ENCODE results near the gene ERH. TPM values are rescaled to one million over a fixed set of nuclear protein-coding genes. Genes with fewer than 3 reads are reported as not detected.
"Not testable (repeated sequence)": the region's sequence is repeated elsewhere in the genome, so short reads cannot be mapped to it uniquely, and the experiment has no call there.

Gene ERH
- total and polyA plus RNA-seq, 12 donors = 102 to 151 (median 130) TPM

DNA sequence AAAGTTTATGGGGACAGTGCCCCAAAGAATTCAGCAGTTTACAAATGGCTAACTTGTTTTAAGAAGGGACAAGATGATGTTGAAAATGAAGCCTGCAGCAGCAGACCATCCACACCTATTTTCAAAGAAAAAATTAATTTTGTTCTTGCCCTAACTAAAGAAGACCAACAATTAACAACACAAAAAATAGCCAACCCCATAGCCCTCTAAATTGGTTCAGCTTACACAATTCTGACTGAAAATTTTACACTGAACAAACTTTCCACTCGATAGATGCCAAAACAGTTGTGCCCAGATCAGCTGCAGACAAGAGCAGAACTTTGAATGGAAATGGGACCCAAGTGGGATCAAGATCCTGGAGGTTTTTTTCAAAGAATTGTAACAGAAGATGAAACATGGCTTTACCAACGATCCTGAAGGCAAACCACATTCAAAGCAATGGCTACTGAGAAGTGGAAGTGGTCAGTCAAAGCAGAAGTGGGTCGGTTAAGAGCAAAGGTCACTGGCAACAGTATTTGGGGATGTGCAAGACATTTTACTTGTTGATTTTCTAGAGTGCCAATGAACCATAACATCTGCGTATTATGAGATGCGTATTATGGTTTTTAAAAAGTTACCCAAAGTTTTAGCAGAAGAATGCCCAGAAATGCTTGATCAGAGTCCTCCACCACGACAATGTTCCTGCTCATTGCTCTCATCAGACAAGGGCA lies 30.3 kb upstream of the ERH start:
- DNase-seq (no peak), ATAC-seq (no peak)
- H3K9me3 ChIP-seq = peaks cover 0 to 12% (median 0%) of the 10 kb centered on the region in 11 donors
- H3K27ac ChIP-seq = no peak overlapping the region
- H3K27me3 ChIP-seq = no peaks in the 10 kb centered on the region
- no peak overlapping the region for H3K4me3 ChIP-seq
- H3K36me3 ChIP-seq = peaks cover 0 to 63% (median 11%) of the 10 kb centered on the region in 9 donors
- WGBS, 2 donors = 92 to 95% methylated on average over 6 of the region's 6 CpGs
- intact Hi-C loops (cut with DNase I) = no loop called here
- H3K4me1 ChIP-seq = peaks cover 0 to 24% (median 0%) of the 10 kb centered on the region in 9 donors
- TF ChIP-seq CTCF (IDR thresholded peaks at IDR 0.05) = no peak

GRCh38 chr14:69427596-69427995 lies 29.5 kb upstream of the ERH start:
- TF ChIP-seq CTCF (IDR thresholded peaks at IDR 0.05) = no peak
- DNase-seq = no peak
- Histone ChIP-seq H3K36me3 (peaks cover 0 to 63% (median 12%) of the 10 kb centered on the region in 9 donors), H3K27me3 (no peaks in the 10 kb centered on the region), H3K27ac (no peak overlapping the region), H3K9me3 (peaks cover 0 to 9% (median 0%) of the 10 kb centered on the region in 11 donors), H3K4me1 (peaks cover 0 to 24% (median 0%) of the 10 kb centered on the region in 9 donors), H3K4me3 (no peak overlapping the region)
- intact Hi-C loops (cut with DNase I) = no loop called here
- 96 to 100% methylated on average over 1 of the region's 1 CpG for WGBS, 2 donors
- no peak for ATAC-seq

GRCh38 chr14:69424149-69424923 lies 26.2 kb upstream of the ERH start:
- Histone ChIP-seq H3K27me3 (no peaks in the 10 kb centered on the region), H3K27ac (no peak overlapping the region), H3K36me3 (peaks cover 0 to 61% (median 12%) of the 10 kb centered on the region in 9 donors), H3K9me3 (peaks cover 0 to 7% (median 0%) of the 10 kb centered on the region in 11 donors), H3K4me1 (peaks cover 0 to 24% (median 0%) of the 10 kb centered on the region in 9 donors), H3K4me3 (no peak overlapping the region)
- ATAC-seq (no peak), DNase-seq (no peak)
- intact Hi-C loops (cut with DNase I) = no loop called here
- 84 to 94% methylated on average over 2 of the region's 2 CpGs for WGBS, 2 donors
- no peak for TF ChIP-seq CTCF (IDR thresholded peaks at IDR 0.05)

DNA sequence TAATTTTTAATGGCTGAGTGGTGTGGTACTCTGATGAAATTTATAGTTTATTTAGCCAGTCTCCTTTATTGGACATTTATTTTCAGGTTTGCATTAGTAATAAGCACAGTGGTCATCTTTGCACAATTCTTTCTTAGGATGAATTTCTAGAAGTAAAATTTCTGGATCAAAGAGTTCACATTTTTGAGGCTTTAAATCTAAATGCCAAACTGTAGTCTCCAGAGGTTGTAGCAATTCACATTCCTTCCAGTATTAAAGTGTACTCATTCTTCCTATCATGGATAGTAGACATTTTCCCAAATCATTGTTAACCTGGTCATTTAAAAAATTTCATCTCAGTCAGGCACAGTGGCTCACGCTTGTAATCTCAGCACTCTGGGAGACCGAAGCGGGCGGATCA lies 25.2 kb upstream of the ERH start:
- peaks cover 0 to 17% (median 0%) of the 10 kb centered on the region in 9 donors for H3K4me1 ChIP-seq
- H3K9me3 ChIP-seq = peaks cover 0 to 7% (median 0%) of the 10 kb centered on the region in 11 donors
- WGBS, 2 donors = 99 to 100% methylated on average over 4 of the region's 4 CpGs
- no peak overlapping the region for H3K27ac ChIP-seq
- H3K4me3 ChIP-seq = no peak overlapping the region
- no peak for ATAC-seq
- no peak for DNase-seq
- no peak for TF ChIP-seq CTCF (IDR thresholded peaks at IDR 0.05)
- intact Hi-C loops (cut with DNase I) = no loop called here
- H3K27me3 ChIP-seq = no peaks in the 10 kb centered on the region
- H3K36me3 ChIP-seq = peaks cover 0 to 54% (median 12%) of the 10 kb centered on the region in 9 donors

DNA sequence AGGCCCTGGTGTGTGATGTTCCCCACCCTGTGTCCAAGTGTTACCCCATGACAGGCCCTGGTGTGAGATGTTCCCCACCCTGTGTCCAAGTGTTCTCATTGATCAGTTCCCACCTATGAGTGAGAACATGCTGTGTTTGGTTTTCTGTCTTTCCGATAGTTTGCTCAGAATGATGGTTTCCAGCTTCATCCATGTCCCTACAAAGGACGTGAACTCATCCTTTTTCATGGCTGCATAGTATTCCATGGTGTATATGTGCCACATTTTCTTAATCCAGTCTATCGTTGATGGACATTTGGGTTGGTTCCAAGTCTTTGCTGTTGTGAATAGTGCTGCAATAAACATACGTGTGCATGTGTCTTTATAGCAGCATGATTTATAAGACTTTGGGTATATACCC lies 18.0 kb upstream of the ERH start:
- WGBS, 2 donors = 98 to 99% methylated on average over 4 of the region's 4 CpGs
- DNase-seq = not testable (repeated sequence)

More for the DNA sequence above, 18.0 kb upstream of the ERH start:
- H3K4me1 ChIP-seq; ATAC-seq; H3K36me3 ChIP-seq; H3K4me3 ChIP-seq; H3K27me3 ChIP-seq; intact Hi-C loops (cut with DNase I); H3K27ac ChIP-seq: not testable (repeated sequence)
- peaks cover 0 to 15% (median 0%) of the 10 kb centered on the region in 11 donors for H3K9me3 ChIP-seq

All from heart right ventricle (tissue), 16 donors.